NCI-H2196 (cell line): Measurements from ENCODE around the gene GTF2H2.
"Not testable (repeated sequence)": the region's sequence is repeated elsewhere in the genome, so short reads cannot be mapped to it uniquely, and the experiment has no call there.

Experiments used
- DNase-seq: peaks from one replicate; lab custom pipeline; 2025; ENCODE audit not compliant: unreplicated experiment; lab: John Stamatoyannopoulos, UW

The GTF2H2 gene

GRCh38 chr5:71014176-71014575, 53.3 kb downstream of the GTF2H2 start:
- DNase-seq, result no peak

GRCh38 chr5:71013575-71013974, 53.9 kb downstream of the GTF2H2 start:
- no peak for DNase-seq

GRCh38 chr5:71011194-71011792, 56.2 kb downstream of the GTF2H2 start:
- no peak for DNase-seq

- not testable (repeated sequence) for DNase-seq
Observed at GRCh38 chr5:71006983-71007382, 60.5 kb downstream of the GTF2H2 start.
